B cell (primary cell): Measurements from ENCODE around the gene PPARG. TPM values are rescaled to one million over a fixed set of nuclear protein-coding genes. Genes with fewer than 3 reads are reported as not detected.

Experiments
- ATAC-seq: fragments of 200-7000 bp; cut with Tn5 transposase; one replicate; pipeline ENCODE4 v1.10.0; 2021; ENCODE audit warnings: low read depth, mild to moderate bottlenecking, moderate number of reproducible peaks, moderate library complexity
- CTCF ChIA-PET: fragments of 350-600 bp; sonication (Branson Sonifier 250); formaldehyde crosslinking; loops from one replicate; lab custom pipeline; 2021; ENCODE audit warnings: antibody characterized with exemption, inconsistent platforms; lab: Charles Lee
- POLR2A ChIA-PET: fragments of 350-600 bp; sonication (Branson Sonifier 250); formaldehyde crosslinking; loops from one replicate; lab custom pipeline; 2021; ENCODE audit warnings: antibody characterized with exemption; lab: Charles Lee
- DNase-seq: peaks from one replicate; pipeline ENCODE4 v3.0.0; 2013
- H2AFZ ChIP-seq: 2 replicates; pipeline ENCODE4 v1.6.1; 2012; ENCODE audit warnings: mild to moderate bottlenecking, low read depth, low read length; ENCODE audit not compliant: insufficient read depth, poor library complexity, severe bottlenecking
- H3K27ac ChIP-seq, 2 donors: 1 replicate in 1 of 2; 2 replicates in 1 of 2; pipeline ENCODE4 v1.5.1; 2012 to 2013; ENCODE audit warnings: low read length in 2 of 2, mild to moderate bottlenecking in 2 of 2, moderate library complexity in 1 of 2
- H3K27me3 ChIP-seq, 4 experiments: fragments of 200-600 bp in 1 of 4; sonication (generic) in 1 of 4; replicated peaks in 1 of 4; 1 replicate in 2 of 4; 2 replicates in 2 of 4; pipeline versions ENCODE4 v1.6.1 to v1.7.0; 2013 to 2016; ENCODE audit warnings: low read length in 3 of 4, mild to moderate bottlenecking in 2 of 4, mixed read lengths in 1 of 4, moderate library complexity in 1 of 4; ENCODE audit not compliant: insufficient read depth in 4 of 4, control insufficient read depth in 3 of 4; ENCODE audit errors: control extremely low read depth in 1 of 4
- H3K36me3 ChIP-seq, 2 experiments: replicated peaks in 1 of 2; 1 replicate in 1 of 2; 2 replicates in 1 of 2; pipeline versions ENCODE4 v1.6.1 to v1.7.1; 2013; ENCODE audit warnings: low read length in 1 of 2; ENCODE audit not compliant: insufficient read depth in 2 of 2, control insufficient read depth in 1 of 2; ENCODE audit errors: control extremely low read depth in 1 of 2, extremely low read depth in 1 of 2
- H3K4me1 ChIP-seq, 2 donors: fragments of 200-600 bp in 1 of 2; sonication (generic) in 1 of 2; 1 replicate in 1 of 2; 2 replicates in 1 of 2; pipeline versions ENCODE4 v1.5.1 to v1.6.1; 2013 to 2017; ENCODE audit warnings: low read length in 2 of 2; ENCODE audit not compliant: control insufficient read depth in 2 of 2, insufficient read depth in 2 of 2
- H3K4me2 ChIP-seq: replicated peaks from 2 replicates; pipeline ENCODE3; 2012; ENCODE audit warnings: mild to moderate bottlenecking, low read depth, low read length; ENCODE audit not compliant: poor library complexity, severe bottlenecking
- H3K4me3 ChIP-seq, 5 experiments: fragments of 200-600 bp in 1 of 5; sonication (generic) in 1 of 5; 1 replicate in 3 of 5; 2 replicates in 2 of 5; pipeline versions ENCODE4 v1.5.1 to v1.7.0; 2011 to 2016; ENCODE audit warnings: low read length in 4 of 5, mild to moderate bottlenecking in 4 of 5, low read depth in 2 of 5, control low read depth in 1 of 5, moderate library complexity in 1 of 5; ENCODE audit not compliant: insufficient read depth in 1 of 5; ENCODE audit errors: control extremely low read depth in 1 of 5, extremely low read depth in 1 of 5
- H3K79me2 ChIP-seq: fragments of 200-600 bp; sonication (generic); one replicate; pipeline ENCODE4 v1.6.0; 2016; ENCODE audit warnings: low read length; ENCODE audit not compliant: control insufficient read depth, insufficient read depth
- H3K9ac ChIP-seq: fragments of 200-600 bp; sonication (generic); 2 replicates; pipeline ENCODE4 v1.6.1; 2017; ENCODE audit warnings: mild to moderate bottlenecking, low read length, moderate library complexity
- H3K9me3 ChIP-seq, 3 donors: one replicate each; pipeline versions ENCODE4 v1.6.1 to v1.7.1; 2013; ENCODE audit warnings: low read length in 2 of 3; ENCODE audit not compliant: control insufficient read depth in 2 of 3, insufficient read depth in 1 of 3; ENCODE audit errors: control extremely low read depth in 1 of 3
- H4K20me1 ChIP-seq: 2 replicates; pipeline ENCODE4 v1.6.0; 2012; ENCODE audit warnings: mild to moderate bottlenecking, low read length; ENCODE audit not compliant: insufficient read depth, control insufficient read depth, poor library complexity, severe bottlenecking
- H3K27ac Mint-ChIP-seq: one replicate; pipeline ENCODE4 v1.8.0; 2021; ENCODE audit warnings: mixed read lengths
- H3K27me3 Mint-ChIP-seq: one replicate; pipeline ENCODE4 v1.8.0; 2021; ENCODE audit warnings: mixed read lengths
- H3K4me1 Mint-ChIP-seq: one replicate; pipeline ENCODE4 v1.8.0; 2021; ENCODE audit warnings: mixed read lengths
- H3K4me3 Mint-ChIP-seq: one replicate; pipeline ENCODE4 v1.8.0; 2021; ENCODE audit warnings: mixed read lengths
- H3K9me3 Mint-ChIP-seq: one replicate; pipeline ENCODE4 v1.8.0; 2022; ENCODE audit warnings: mixed read lengths; ENCODE audit not compliant: insufficient read depth
- EZH2 ChIP-seq: IDR thresholded peaks from 2 replicates; pipeline ENCODE4 v1.6.1; 2012; ENCODE audit warnings: borderline replicate concordance, low read depth, mild to moderate bottlenecking, moderate library complexity, low read length; ENCODE audit not compliant: insufficient read depth, poor library complexity, severe bottlenecking
- WGBS: methylation state at CpG from one replicate; pipeline ENCODE4 v1.1.5; 2013; ENCODE audit warnings: missing lambda C conversion rate; ENCODE audit not compliant: insufficient coverage; 5-methylcytosine and 5-hydroxymethylcytosine counted together
- intact Hi-C: fragments of 100-400 bp; cut with micrococcal nuclease; formaldehyde crosslinking; loops from one replicate; pipeline ENCODE4 v1.10.0; 2022
- polyA plus RNA-seq: library from polyadenylated mRNA; depleted of rRNA; stranded (reverse); fragments of >200 nt; gene quantifications from 2 replicates; pipeline ENCODE4 v1.2.3, GENCODE V29; 2012
- total RNA-seq, 2 donors: library from RNA; stranded (reverse); fragments of 120-200 nt in 1 of 2; gene quantifications; 1 replicate in 1 of 2; 2 replicates in 1 of 2; pipeline versions ENCODE4 v1.2.3 to v1.2.4, GENCODE V29; 2013 to 2022
- TF ChIP-seq, protein P1 (sequence below): fragments of 200-600 bp; IDR thresholded peaks from one replicate; pipeline ENCODE4 v1.8.0; 2022; ENCODE audit warnings: antibody characterized with exemption, mild to moderate bottlenecking

Gene PPARG
- total and polyA plus RNA-seq, 2 donors (not counting 1 experiment from before 2014, with no cell fraction given) = 0.12 to 0.44 TPM

DNA sequence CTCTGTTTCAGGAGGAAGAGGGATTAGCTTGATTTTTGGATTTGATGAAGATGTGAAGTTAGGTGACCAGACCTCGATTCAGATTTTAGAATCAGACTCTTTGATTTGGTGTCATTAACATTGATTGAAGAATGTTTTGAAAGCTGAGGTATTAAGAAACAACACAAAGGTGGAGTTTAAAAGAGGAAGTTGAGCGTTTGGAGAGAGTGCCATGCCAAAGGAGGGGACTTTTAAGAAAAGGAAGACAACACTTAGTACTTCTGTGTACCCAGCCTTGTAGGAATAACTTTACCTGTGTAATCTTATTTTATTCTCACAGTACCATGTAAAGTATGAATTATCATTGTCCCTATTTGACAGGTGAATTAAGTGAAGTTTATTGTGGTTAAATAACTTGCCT lies 34.4 kb downstream of the PPARG start:
- H3K27ac ChIP-seq = no peak overlapping the region
- ATAC-seq (no peak), DNase-seq (no peak)
- H3K9ac ChIP-seq = no peak overlapping the region
- no peaks in the 10 kb centered on the region for H3K4me1 Mint-ChIP-seq
- H3K4me2 ChIP-seq = no peak overlapping the region
- no peaks in the 10 kb centered on the region for H4K20me1 ChIP-seq
- intact Hi-C loops = no loop called here
- no peaks in the 10 kb centered on the region for H3K79me2 ChIP-seq
- TF ChIP-seq, protein P1, sequence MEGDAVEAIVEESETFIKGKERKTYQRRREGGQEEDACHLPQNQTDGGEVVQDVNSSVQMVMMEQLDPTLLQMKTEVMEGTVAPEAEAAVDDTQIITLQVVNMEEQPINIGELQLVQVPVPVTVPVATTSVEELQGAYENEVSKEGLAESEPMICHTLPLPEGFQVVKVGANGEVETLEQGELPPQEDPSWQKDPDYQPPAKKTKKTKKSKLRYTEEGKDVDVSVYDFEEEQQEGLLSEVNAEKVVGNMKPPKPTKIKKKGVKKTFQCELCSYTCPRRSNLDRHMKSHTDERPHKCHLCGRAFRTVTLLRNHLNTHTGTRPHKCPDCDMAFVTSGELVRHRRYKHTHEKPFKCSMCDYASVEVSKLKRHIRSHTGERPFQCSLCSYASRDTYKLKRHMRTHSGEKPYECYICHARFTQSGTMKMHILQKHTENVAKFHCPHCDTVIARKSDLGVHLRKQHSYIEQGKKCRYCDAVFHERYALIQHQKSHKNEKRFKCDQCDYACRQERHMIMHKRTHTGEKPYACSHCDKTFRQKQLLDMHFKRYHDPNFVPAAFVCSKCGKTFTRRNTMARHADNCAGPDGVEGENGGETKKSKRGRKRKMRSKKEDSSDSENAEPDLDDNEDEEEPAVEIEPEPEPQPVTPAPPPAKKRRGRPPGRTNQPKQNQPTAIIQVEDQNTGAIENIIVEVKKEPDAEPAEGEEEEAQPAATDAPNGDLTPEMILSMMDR = no peak
- TF ChIP-seq EZH2 = no peak
- H3K27me3 ChIP-seq = no peaks in the 10 kb centered on the region
- no peak overlapping the region for H3K4me3 Mint-ChIP-seq
- H3K4me1 ChIP-seq = no peaks in the 10 kb centered on the region
- H3K36me3 ChIP-seq = no peaks in the 10 kb centered on the region
- ChIA-PET POLR2A (no interaction called here), CTCF (no interaction called here)
- H3K27me3 Mint-ChIP-seq = peaks cover 10% of the 10 kb centered on the region
- WGBS = 72% methylated on average over 1 of the region's 2 CpGs
- H2AFZ ChIP-seq = no peak overlapping the region
- H3K27ac Mint-ChIP-seq = no peak overlapping the region
- no peak overlapping the region for H3K4me3 ChIP-seq
- no peaks in the 10 kb centered on the region for H3K9me3 Mint-ChIP-seq
- H3K9me3 ChIP-seq = no peaks in the 10 kb centered on the region

DNA sequence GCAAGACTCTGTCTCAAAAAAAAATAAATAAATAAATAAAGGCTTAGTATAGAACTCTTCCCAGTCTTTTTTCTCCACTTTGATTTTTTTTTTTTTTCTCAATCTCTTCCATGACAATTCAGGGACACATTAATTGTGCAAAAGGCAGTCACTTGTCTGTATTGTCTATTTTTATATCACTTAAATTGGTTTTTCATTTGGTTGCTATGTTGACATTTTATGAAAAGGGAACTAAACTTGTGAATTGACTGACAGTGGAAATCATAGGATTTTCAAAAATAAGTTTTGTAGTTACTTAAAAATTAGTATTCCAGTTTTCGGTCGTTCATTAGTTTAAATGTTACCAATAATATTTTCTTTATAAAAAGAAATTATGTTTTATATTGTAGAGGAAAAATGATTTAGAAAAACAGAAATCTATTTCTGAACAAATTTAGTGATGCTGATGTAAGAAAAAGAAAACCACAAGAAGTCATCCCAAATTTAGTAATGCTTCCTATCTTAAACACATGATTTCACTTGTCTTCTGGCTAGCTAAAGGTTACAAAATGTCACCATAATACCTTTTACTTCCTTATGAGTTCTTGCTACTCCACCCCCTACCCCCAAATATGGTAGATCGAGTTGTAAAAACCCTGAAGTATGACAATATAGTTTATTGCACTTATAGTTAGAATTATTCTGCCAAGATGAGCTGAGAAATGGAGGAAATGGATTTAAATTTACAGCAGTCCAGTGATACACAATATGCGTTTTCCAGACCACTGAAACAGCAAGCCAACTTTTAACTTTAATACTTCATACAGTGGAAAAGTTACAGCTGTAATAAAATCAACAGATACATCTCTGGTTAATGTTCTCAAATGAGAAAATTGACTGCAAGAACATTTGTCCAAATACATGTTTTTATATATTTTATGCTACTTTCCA lies 37.0 kb downstream of the PPARG start:
- Histone ChIP-seq H2AFZ (no peak overlapping the region), H3K4me2 (no peak overlapping the region), H3K4me1 (no peaks in the 10 kb centered on the region), H3K79me2 (no peaks in the 10 kb centered on the region), H4K20me1 (no peaks in the 10 kb centered on the region), H3K36me3 (no peaks in the 10 kb centered on the region), H3K27ac (no peak overlapping the region), H3K9ac (no peak overlapping the region), H3K9me3 (no peaks in the 10 kb centered on the region), H3K4me3 (no peak overlapping the region), H3K27me3 (no peaks in the 10 kb centered on the region)
- no peak overlapping the region for H3K27ac Mint-ChIP-seq
- intact Hi-C loops = no loop called here
- POLR2A ChIA-PET = no interaction called here
- CTCF ChIA-PET = interaction anchor here (1.5 kb wide), 1 partner anchor 10 kb away, joined by 3 read pairs; no protein-coding TSS in a partner anchor
- H3K4me1 Mint-ChIP-seq = no peaks in the 10 kb centered on the region
- ATAC-seq (no peak), DNase-seq (no peak)
- TF ChIP-seq, protein P1 = no peak
- TF ChIP-seq EZH2 = no peak
- peaks cover 10% of the 10 kb centered on the region for H3K27me3 Mint-ChIP-seq
- no peaks in the 10 kb centered on the region for H3K9me3 Mint-ChIP-seq
- no CpG with 5 or more reads among the region's 4 CpGs for WGBS
- no peak overlapping the region for H3K4me3 Mint-ChIP-seq
